CD14-positive monocyte (primary cell): ENCODE measurements around the gene PCSK7. TPM values are rescaled to one million over a fixed set of nuclear protein-coding genes. Genes with fewer than 3 reads are reported as not detected.

Experiments used
- DNase-seq, 3 donors: peaks; one replicate each; pipeline ENCODE4 v3.0.0-alpha.2; 2011 to 2022
- H2AFZ ChIP-seq: 2 replicates; pipeline ENCODE4 v1.6.0; 2012; ENCODE audit warnings: mild to moderate bottlenecking, low read depth, low read length, inconsistent platforms; ENCODE audit not compliant: insufficient read depth, poor library complexity, severe bottlenecking
- H3K27ac ChIP-seq, 2 donors: 1 replicate in 1 of 2; 2 replicates in 1 of 2; pipeline ENCODE4 v1.5.1; 2012 to 2013; ENCODE audit warnings: low read length in 2 of 2, control low read depth in 1 of 2, inconsistent platforms in 1 of 2, low read depth in 1 of 2, mild to moderate bottlenecking in 1 of 2
- H3K27me3 ChIP-seq, 2 donors: one replicate each; pipeline versions ENCODE4 v1.6.0 to v1.6.1; 2011 to 2013; ENCODE audit warnings: low read length in 2 of 2; ENCODE audit not compliant: control insufficient read depth in 2 of 2, insufficient read depth in 2 of 2
- H3K36me3 ChIP-seq, 2 donors: replicated peaks in 1 of 2; 1 replicate in 1 of 2; 2 replicates in 1 of 2; pipeline versions ENCODE4 v1.5.1 to v1.6.1; 2012 to 2013; ENCODE audit warnings: low read length in 2 of 2, control low read depth in 1 of 2, inconsistent platforms in 1 of 2, mild to moderate bottlenecking in 1 of 2; ENCODE audit not compliant: insufficient read depth in 2 of 2, control insufficient read depth in 1 of 2
- H3K4me1 ChIP-seq, 2 donors: 1 replicate in 1 of 2; 2 replicates in 1 of 2; pipeline versions ENCODE4 v1.5.1 to v1.6.1; 2012 to 2013; ENCODE audit warnings: low read length in 2 of 2, control low read depth in 1 of 2, inconsistent platforms in 1 of 2, mild to moderate bottlenecking in 1 of 2, moderate library complexity in 1 of 2; ENCODE audit not compliant: insufficient read depth in 2 of 2, control insufficient read depth in 1 of 2
- H3K4me2 ChIP-seq: replicated peaks from 2 replicates; pipeline ENCODE3; 2012; ENCODE audit warnings: low read length, moderate library complexity, mild to moderate bottlenecking; ENCODE audit not compliant: poor library complexity, severe bottlenecking; ENCODE audit errors: extremely low read depth
- H3K4me3 ChIP-seq, 3 experiments: fragments of 200-600 bp in 1 of 3; sonication (generic) in 1 of 3; replicated peaks in 1 of 3; 1 replicate in 2 of 3; 2 replicates in 1 of 3; pipeline ENCODE4 v1.5.1; 2011 to 2013; ENCODE audit warnings: low read length in 3 of 3, mild to moderate bottlenecking in 3 of 3, control low read depth in 2 of 3, low read depth in 2 of 3, inconsistent platforms in 1 of 3, moderate library complexity in 1 of 3
- H3K79me2 ChIP-seq: 2 replicates; pipeline ENCODE4 v1.6.0; 2012; ENCODE audit warnings: mild to moderate bottlenecking, control low read depth, inconsistent platforms, low read length, moderate library complexity; ENCODE audit not compliant: insufficient read depth
- H3K9ac ChIP-seq: 2 replicates; pipeline ENCODE4 v1.6.0; 2017; ENCODE audit warnings: low read length, mild to moderate bottlenecking; ENCODE audit not compliant: insufficient read depth, poor library complexity, severe bottlenecking
- H3K9me3 ChIP-seq, 2 donors: replicated peaks in 1 of 2; 1 replicate in 1 of 2; 2 replicates in 1 of 2; pipeline versions ENCODE4 v1.5.1 to v1.6.1; 2012 to 2013; ENCODE audit warnings: low read length in 2 of 2, control low read depth in 1 of 2; ENCODE audit not compliant: control insufficient read depth in 1 of 2, insufficient read depth in 1 of 2
- H4K20me1 ChIP-seq: 2 replicates; pipeline ENCODE4 v1.6.0; 2012; ENCODE audit warnings: mild to moderate bottlenecking, low read length, control low read depth, moderate library complexity; ENCODE audit not compliant: insufficient read depth
- H3K27ac Mint-ChIP-seq, 7 donors: one replicate each; pipeline ENCODE4 v1.8.0; 2020; ENCODE audit warnings: mild to moderate bottlenecking in 7 of 7, mixed read lengths in 7 of 7, moderate library complexity in 6 of 7, inconsistent platforms in 2 of 7
- H3K27me3 Mint-ChIP-seq, 3 donors: one replicate each; pipeline ENCODE4 v1.8.0; 2021 to 2022; ENCODE audit warnings: low read depth in 3 of 3, mild to moderate bottlenecking in 3 of 3, mixed read lengths in 3 of 3, moderate library complexity in 3 of 3, inconsistent platforms in 1 of 3
- H3K36me3 Mint-ChIP-seq, 2 donors: one replicate each; pipeline ENCODE4 v1.8.0; 2020; ENCODE audit warnings: mixed read lengths in 2 of 2, inconsistent platforms in 1 of 2, mild to moderate bottlenecking in 1 of 2
- H3K4me1 Mint-ChIP-seq: one replicate; pipeline ENCODE4 v1.8.0; 2020; ENCODE audit warnings: mild to moderate bottlenecking, mixed read lengths
- H3K4me3 Mint-ChIP-seq, 2 donors: one replicate each; pipeline ENCODE4 v1.8.0; 2020; ENCODE audit warnings: mild to moderate bottlenecking in 2 of 2, mixed read lengths in 2 of 2, moderate library complexity in 1 of 2
- H3K9me3 Mint-ChIP-seq, 7 donors: one replicate each; pipeline ENCODE4 v1.8.0; 2020 to 2022; ENCODE audit warnings: mixed read lengths in 7 of 7, mild to moderate bottlenecking in 6 of 7, moderate library complexity in 6 of 7, inconsistent platforms in 2 of 7
- CTCF ChIP-seq: fragments of 200-600 bp; IDR thresholded peaks from one replicate; pipeline ENCODE4 v1.8.0; 2022; ENCODE audit warnings: antibody characterized with exemption, mild to moderate bottlenecking
- WGBS: methylation state at CpG from one replicate; pipeline ENCODE4 v1.1.5; 2013; ENCODE audit warnings: missing lambda C conversion rate; ENCODE audit not compliant: insufficient coverage; 5-methylcytosine and 5-hydroxymethylcytosine counted together
- intact Hi-C, 2 donors: fragments of 100-400 bp; cut with micrococcal nuclease; formaldehyde crosslinking; loops; one replicate each; pipeline versions ENCODE4 v1.15.0 to v1.15.1; 2023
- polyA plus RNA-seq, 3 donors: library from polyadenylated mRNA; depleted of rRNA in 1 of 3; unstranded in 2 of 3; stranded (reverse) in 1 of 3; fragments of 300-500 nt in 2 of 3; fragments of >200 nt in 1 of 3; fragmentation: Illumina TruSeq in 2 of 3; gene quantifications; 1 replicate in 2 of 3; 2 replicates in 1 of 3; pipeline ENCODE4 v1.2.3, GENCODE V29; 2012 to 2021

PCSK7 gene
- polyA plus RNA-seq, 3 donors, result 6.1 to 93.8 (median 9.5) TPM

GRCh38 chr11:117232092-117232878, 412 bp upstream of the PCSK7 start, which contains the start of gene RNF214:
Gene RNF214 (plus strand): TSS chr11:117232671. CDS start chr11:117234273, 1,602 bp downstream.
- no peaks in the 10 kb centered on the region for H3K27me3 ChIP-seq
- peaks cover 57% of the 10 kb centered on the region for H3K79me2 ChIP-seq
- intact Hi-C loops, result loop anchor here (5.0 kb wide), 2 partner anchors 445 to 460 kb away; partner anchors contain the start of genes BUD13 (in 1 of the 2) and ZPR1 (in 1 of the 2)
- peak; percentile 62 to 74 (median 71) for DNase-seq
- Mint-ChIP-seq H3K27ac (peak within 1 kb of the TSS; percentile 93 to 99 (median 98)), H3K27me3 (peaks cover 0 to 2% (median 0%) of the 10 kb centered on the region in 3 donors), H3K36me3 (peaks cover 34 to 43% of the 10 kb centered on the region in 2 donors), H3K9me3 (no peaks in the 10 kb centered on the region), H3K4me1 (peaks cover 34% of the 10 kb centered on the region), H3K4me3 (peak within 1 kb of the TSS; percentile 98 to 100)
- peak within 1 kb of the TSS; percentile 86 for H3K9ac ChIP-seq
- H3K36me3 ChIP-seq, result peaks cover 28 to 33% of the 10 kb centered on the region in 2 donors
- peak within 1 kb of the TSS; percentile 96 to 99 (median 97) for H3K4me3 ChIP-seq
- TF ChIP-seq CTCF, result peak; percentile 99
- H2AFZ ChIP-seq, result peak within 1 kb of the TSS; percentile 93
- peak within 1 kb of the TSS; percentile 95 for H3K4me2 ChIP-seq
- peaks cover 16% of the 10 kb centered on the region for H4K20me1 ChIP-seq
- H3K27ac ChIP-seq, result peak within 1 kb of the TSS; percentile 81 to 89
- under 1% methylated on average over 56 of the region's 94 CpGs for WGBS
- no peaks in the 10 kb centered on the region for H3K9me3 ChIP-seq
- peaks cover 21 to 26% of the 10 kb centered on the region in 2 donors for H3K4me1 ChIP-seq

- H3K27me3 Mint-ChIP-seq, result peaks cover 0 to 2% (median 0%) of the 10 kb centered on the region in 3 donors
- no peak for TF ChIP-seq CTCF
- Histone ChIP-seq H2AFZ (peak overlapping the region; percentile 93), H3K4me2 (peak overlapping the region; percentile 95), H3K4me1 (peaks cover 21 to 26% of the 10 kb centered on the region in 2 donors), H3K27me3 (no peaks in the 10 kb centered on the region), H4K20me1 (peaks cover 22% of the 10 kb centered on the region), H3K79me2 (peaks cover 57% of the 10 kb centered on the region), H3K4me3 (peak overlapping the region; percentile 96 to 99 (median 97)), H3K27ac (peak overlapping the region; percentile 81 to 89), H3K9me3 (no peaks in the 10 kb centered on the region), H3K36me3 (peaks cover 36 to 44% of the 10 kb centered on the region in 2 donors), H3K9ac (peak overlapping the region; percentile 86)
- 20% methylated on average over 14 of the region's 14 CpGs for WGBS
- no peaks in the 10 kb centered on the region for H3K9me3 Mint-ChIP-seq
- intact Hi-C loops, result loop anchor here (5.0 kb wide), 2 partner anchors 444 to 459 kb away; partner anchors contain the start of genes BUD13 (in 1 of the 2) and ZPR1 (in 1 of the 2)
- peak overlapping the region; percentile 94 to 96 for H3K4me3 Mint-ChIP-seq
- DNase-seq, result no peak
- peaks cover 37 to 43% of the 10 kb centered on the region in 2 donors for H3K36me3 Mint-ChIP-seq
- H3K27ac Mint-ChIP-seq, result peak overlapping the region; percentile 83 to 98 (median 89)
- peaks cover 36% of the 10 kb centered on the region for H3K4me1 Mint-ChIP-seq
Observed at GRCh38 chr11:117230999-117231841, 653 bp downstream of the PCSK7 start.
